Progenitor cell of endocrine pancreas (in vitro differentiated cells): ENCODE data around the gene TEX13C. TPM values are rescaled to one million over a fixed set of nuclear protein-coding genes. Genes with fewer than 3 reads are reported as not detected.
"Not testable (repeated sequence)": the region's sequence is repeated elsewhere in the genome, so short reads cannot be mapped to it uniquely, and the experiment has no call there.

Source experiments
- DNase-seq: peaks from one replicate; pipeline ENCODE4 v3.0.0; 2021; ENCODE audit warnings: low spot score; ENCODE audit not compliant: unreplicated experiment
- H3K27ac Mint-ChIP-seq: 2 replicates; pipeline ENCODE4 v1.8.0; 2021; ENCODE audit warnings: mild to moderate bottlenecking, moderate library complexity, mixed read lengths
- H3K27me3 Mint-ChIP-seq: 2 replicates; pipeline ENCODE4 v1.8.0; 2021; ENCODE audit warnings: mixed read lengths
- H3K36me3 Mint-ChIP-seq: 2 replicates; pipeline ENCODE4 v1.8.0; 2022; ENCODE audit warnings: mixed read lengths; ENCODE audit not compliant: insufficient read depth
- H3K4me1 Mint-ChIP-seq: 2 replicates; pipeline ENCODE4 v1.8.0; 2021; ENCODE audit warnings: low read depth, mixed read lengths
- H3K4me3 Mint-ChIP-seq: 2 replicates; pipeline ENCODE4 v1.8.0; 2021; ENCODE audit warnings: low read depth, mild to moderate bottlenecking, moderate library complexity, mixed read lengths
- H3K9me3 Mint-ChIP-seq: 2 replicates; pipeline ENCODE4 v1.8.0; 2021; ENCODE audit warnings: low read depth, mixed read lengths
- total RNA-seq: library from RNA; stranded (reverse); gene quantifications from 2 replicates; pipeline ENCODE4 v1.2.1, GENCODE V29; 2021
- TF ChIP-seq, protein P1 (sequence below): fragments of 200-600 bp; sonication (generic); IDR thresholded peaks from one replicate; pipeline ENCODE4 v1.5.0; 2021; ENCODE audit warnings: antibody characterized with exemption, mild to moderate bottlenecking; ENCODE audit not compliant: unreplicated experiment

TEX13C gene
- total RNA-seq, 1 donor from 2014 or later: not detected

DNA sequence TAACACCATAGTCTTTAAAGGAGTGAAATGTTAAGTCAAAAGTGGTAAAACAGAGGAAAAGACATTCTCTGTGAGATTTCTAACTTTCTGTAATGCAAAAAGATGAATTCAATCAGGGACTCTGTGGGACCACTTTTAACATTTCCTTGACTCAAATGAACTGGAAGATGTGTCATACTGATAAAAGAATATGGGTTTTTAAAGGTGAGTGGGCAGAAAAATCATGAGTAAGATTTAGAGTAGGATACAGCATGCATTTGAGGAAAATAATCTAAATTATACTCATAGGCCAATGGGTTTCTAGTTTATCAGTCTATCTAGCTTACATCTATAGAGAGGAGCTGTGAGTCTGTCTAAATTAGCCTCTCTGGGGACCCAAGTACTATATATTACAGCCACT, 11.0 kb upstream of the TEX13C start:
- Mint-ChIP-seq H3K27ac (no peak overlapping the region), H3K4me3 (no peak overlapping the region), H3K9me3 (peaks cover 14% of the 10 kb centered on the region), H3K4me1 (peaks cover 1% of the 10 kb centered on the region), H3K36me3 (peaks cover 2% of the 10 kb centered on the region), H3K27me3 (no peaks in the 10 kb centered on the region)
- TF ChIP-seq, protein P1, sequence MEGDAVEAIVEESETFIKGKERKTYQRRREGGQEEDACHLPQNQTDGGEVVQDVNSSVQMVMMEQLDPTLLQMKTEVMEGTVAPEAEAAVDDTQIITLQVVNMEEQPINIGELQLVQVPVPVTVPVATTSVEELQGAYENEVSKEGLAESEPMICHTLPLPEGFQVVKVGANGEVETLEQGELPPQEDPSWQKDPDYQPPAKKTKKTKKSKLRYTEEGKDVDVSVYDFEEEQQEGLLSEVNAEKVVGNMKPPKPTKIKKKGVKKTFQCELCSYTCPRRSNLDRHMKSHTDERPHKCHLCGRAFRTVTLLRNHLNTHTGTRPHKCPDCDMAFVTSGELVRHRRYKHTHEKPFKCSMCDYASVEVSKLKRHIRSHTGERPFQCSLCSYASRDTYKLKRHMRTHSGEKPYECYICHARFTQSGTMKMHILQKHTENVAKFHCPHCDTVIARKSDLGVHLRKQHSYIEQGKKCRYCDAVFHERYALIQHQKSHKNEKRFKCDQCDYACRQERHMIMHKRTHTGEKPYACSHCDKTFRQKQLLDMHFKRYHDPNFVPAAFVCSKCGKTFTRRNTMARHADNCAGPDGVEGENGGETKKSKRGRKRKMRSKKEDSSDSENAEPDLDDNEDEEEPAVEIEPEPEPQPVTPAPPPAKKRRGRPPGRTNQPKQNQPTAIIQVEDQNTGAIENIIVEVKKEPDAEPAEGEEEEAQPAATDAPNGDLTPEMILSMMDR: no peak
- DNase-seq: no peak

DNA sequence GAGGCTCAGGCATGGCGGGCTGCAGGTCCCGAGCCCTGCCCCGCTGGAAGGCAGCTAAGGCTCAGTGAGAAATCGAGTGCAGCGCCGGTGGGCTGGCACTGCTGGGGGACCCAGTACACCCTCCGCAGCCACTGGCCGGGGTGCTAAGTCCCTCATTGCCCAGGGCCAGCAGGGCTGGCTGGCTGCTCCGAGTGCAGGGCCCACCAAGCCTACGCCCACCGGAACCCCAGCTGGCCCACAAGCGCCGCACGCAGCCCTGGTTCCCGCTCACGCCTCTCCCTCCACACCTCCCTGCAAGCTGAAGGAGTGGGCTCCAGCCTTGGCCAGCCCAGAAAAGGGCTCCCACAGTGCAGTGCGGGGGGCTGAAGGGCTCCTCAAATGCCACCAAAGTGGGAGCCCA, 505 bp upstream of the TEX13C start:
- H3K27me3 Mint-ChIP-seq: peaks cover 12% of the 10 kb centered on the region
- not testable (repeated sequence) for H3K9me3 Mint-ChIP-seq

DNA sequence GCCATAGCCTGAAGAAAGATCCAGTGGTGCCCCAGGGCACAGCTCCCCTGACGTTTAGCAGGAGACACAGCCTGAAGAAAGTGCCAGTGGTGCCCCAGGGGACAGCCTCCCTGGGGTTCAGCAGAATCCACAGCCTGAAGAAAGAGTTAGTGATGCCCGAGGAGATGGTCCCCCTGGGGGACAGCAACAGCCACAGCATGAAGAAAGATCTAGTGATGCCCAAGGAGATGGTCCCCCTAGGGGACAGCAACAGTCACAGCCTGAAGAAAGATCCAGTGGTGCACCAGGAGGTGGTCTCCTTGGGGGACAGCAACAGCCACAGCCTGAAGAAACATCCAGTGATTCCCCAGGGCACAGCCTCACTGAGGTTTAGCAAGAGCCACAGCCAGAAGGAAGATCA, 2.8 kb downstream of the TEX13C start:
- no peak overlapping the region for H3K27ac Mint-ChIP-seq
- H3K4me3 Mint-ChIP-seq: no peak overlapping the region
- H3K27me3 Mint-ChIP-seq: peaks cover 10% of the 10 kb centered on the region
- H3K36me3 Mint-ChIP-seq: peaks cover 2% of the 10 kb centered on the region
- DNase-seq: no peak
- H3K4me1 Mint-ChIP-seq: no peaks in the 10 kb centered on the region
- H3K9me3 Mint-ChIP-seq: peaks cover 6% of the 10 kb centered on the region
- TF ChIP-seq, protein P1: no peak

More for the DNA sequence above, 505 bp upstream of the TEX13C start:
- H3K36me3 Mint-ChIP-seq, H3K4me1 Mint-ChIP-seq, H3K27ac Mint-ChIP-seq, H3K4me3 Mint-ChIP-seq, DNase-seq: not testable (repeated sequence)

DNA sequence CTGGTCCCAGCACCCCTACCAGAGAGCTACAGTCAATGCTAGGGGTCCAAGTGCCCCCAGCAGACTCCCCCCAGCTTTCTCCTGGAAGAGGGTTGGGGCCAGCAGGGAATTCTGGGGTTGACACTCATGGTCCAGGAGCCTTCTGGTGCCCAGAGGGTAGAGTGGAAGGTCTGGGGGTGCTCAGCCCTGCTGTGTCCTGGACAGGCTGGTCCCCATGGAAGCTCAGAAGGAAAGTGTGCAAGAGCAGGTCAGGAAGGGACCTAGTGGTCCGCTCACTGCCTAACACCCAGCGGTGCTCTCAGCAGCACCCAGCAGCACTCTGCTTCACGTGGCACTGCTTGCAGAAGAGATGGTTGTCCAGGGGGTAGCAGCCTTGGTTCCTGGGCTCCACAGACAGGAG, 6.9 kb downstream of the TEX13C start:
- Mint-ChIP-seq H3K36me3 (no peaks in the 10 kb centered on the region), H3K27ac (no peak overlapping the region), H3K4me3 (no peak overlapping the region), H3K9me3 (no peaks in the 10 kb centered on the region), H3K27me3 (peaks cover 6% of the 10 kb centered on the region), H3K4me1 (peaks cover 4% of the 10 kb centered on the region)
- TF ChIP-seq, protein P1: no peak
- no peak for DNase-seq

DNA sequence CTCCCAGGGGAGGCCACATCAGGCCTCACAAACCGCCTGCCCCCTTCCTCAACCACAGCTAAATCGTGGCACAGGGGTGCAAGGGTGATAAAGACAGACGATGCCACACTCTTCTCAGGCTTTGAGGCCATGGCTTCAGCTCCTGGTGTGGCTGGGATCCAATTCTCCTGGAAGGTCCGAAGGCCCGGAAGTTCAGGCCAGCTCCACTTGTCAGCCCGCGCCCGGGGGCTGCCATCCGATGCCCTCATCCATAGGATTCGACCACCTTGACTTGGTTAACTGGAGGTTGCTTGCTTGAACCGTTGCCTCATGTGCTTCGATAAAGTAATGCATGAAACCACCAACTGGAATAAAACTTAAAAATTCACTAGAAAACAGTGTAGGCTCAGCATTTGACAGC, 8.2 kb downstream of the TEX13C start:
- H3K27me3 Mint-ChIP-seq: peaks cover 6% of the 10 kb centered on the region
- no peak overlapping the region for H3K27ac Mint-ChIP-seq
- H3K4me3 Mint-ChIP-seq: no peak overlapping the region
- no peaks in the 10 kb centered on the region for H3K9me3 Mint-ChIP-seq
- DNase-seq: no peak
- H3K36me3 Mint-ChIP-seq: no peaks in the 10 kb centered on the region
- peaks cover 6% of the 10 kb centered on the region for H3K4me1 Mint-ChIP-seq
- TF ChIP-seq, protein P1: no peak

DNA sequence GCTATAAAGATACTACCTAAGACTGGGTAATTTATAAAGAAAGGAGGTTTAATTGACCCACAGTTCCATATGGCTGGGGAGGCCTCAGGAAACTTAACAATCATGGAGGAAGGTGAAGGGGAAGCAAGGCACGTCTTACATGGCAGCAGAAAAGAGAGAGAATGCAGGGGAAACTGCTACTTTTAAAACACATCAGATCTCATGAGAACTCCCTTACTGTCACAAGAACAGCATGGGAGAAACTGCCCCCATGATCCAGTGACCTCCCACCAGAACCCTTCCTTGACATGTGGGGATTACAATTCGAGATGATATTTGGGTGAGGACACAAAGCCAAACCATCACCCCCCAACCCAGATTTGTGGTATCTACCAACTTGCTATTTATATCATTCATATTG, 13.9 kb downstream of the TEX13C start:
- TF ChIP-seq, protein P1: no peak
- Mint-ChIP-seq H3K36me3 (no peaks in the 10 kb centered on the region), H3K27me3 (no peaks in the 10 kb centered on the region), H3K9me3 (no peaks in the 10 kb centered on the region), H3K4me3 (no peak overlapping the region), H3K27ac (no peak overlapping the region), H3K4me1 (peaks cover 8% of the 10 kb centered on the region)
- no peak for DNase-seq
